Spleen (tissue), 11 donors: ENCODE results near the gene ATP4A. TPM values are rescaled to one million over a fixed set of nuclear protein-coding genes. Genes with fewer than 3 reads are reported as not detected.

Source experiments
- DNase-seq: peaks from one replicate; pipeline ENCODE4 v3.0.0-alpha.2; 2020
- H3K27ac ChIP-seq, 8 donors: fragments of 200-600 bp; sonication (generic) in 7 of 8; 1 replicate in 4 of 8; 2 replicates in 4 of 8; pipeline versions ENCODE4 v1.5.0 to v1.8.0; 2016 to 2021; ENCODE audit warnings: inconsistent platforms in 4 of 8, mild to moderate bottlenecking in 4 of 8, moderate library complexity in 1 of 8
- H3K27me3 ChIP-seq, 7 donors: fragments of 200-600 bp; sonication (generic) in 6 of 7; replicated peaks in 1 of 7; 1 replicate in 4 of 7; 2 replicates in 3 of 7; pipeline versions ENCODE4 v1.5.0 to v1.8.0; 2016 to 2021; ENCODE audit warnings: inconsistent platforms in 3 of 7, mild to moderate bottlenecking in 1 of 7
- H3K36me3 ChIP-seq, 6 donors: fragments of 200-600 bp; sonication (generic) in 5 of 6; 1 replicate in 4 of 6; 2 replicates in 2 of 6; pipeline versions ENCODE4 v1.5.0 to v1.8.0; 2016 to 2021; ENCODE audit warnings: inconsistent platforms in 2 of 6
- H3K4me1 ChIP-seq, 6 donors: fragments of 200-600 bp; sonication (generic) in 5 of 6; 1 replicate in 3 of 6; 2 replicates in 3 of 6; pipeline versions ENCODE4 v1.5.0 to v1.8.0; 2016 to 2021; ENCODE audit warnings: inconsistent platforms in 3 of 6
- H3K4me3 ChIP-seq, 8 donors: fragments of 200-600 bp; sonication (generic) in 7 of 8; 1 replicate in 4 of 8; 2 replicates in 4 of 8; pipeline versions ENCODE4 v1.5.0 to v1.8.0; 2016 to 2021; ENCODE audit warnings: inconsistent platforms in 4 of 8, mild to moderate bottlenecking in 4 of 8, moderate library complexity in 2 of 8
- H3K9me3 ChIP-seq, 8 donors: fragments of 200-600 bp; sonication (generic) in 7 of 8; 1 replicate in 4 of 8; 2 replicates in 4 of 8; pipeline versions ENCODE4 v1.5.0 to v1.8.0; 2016 to 2021; ENCODE audit warnings: inconsistent platforms in 4 of 8
- POLR2A ChIP-seq, 3 donors: fragments of 450-650 bp; IDR thresholded peaks; one replicate each; pipeline ENCODE4 v1.5.1; 2017; ENCODE audit warnings: antibody characterized with exemption in 3 of 3, mild to moderate bottlenecking in 1 of 3
- POLR2AphosphoS5 ChIP-seq, 3 donors: sonication (generic); formaldehyde crosslinking; IDR thresholded peaks; one replicate each; pipeline ENCODE4 v1.5.1; 2017; ENCODE audit warnings: antibody characterized with exemption in 3 of 3
- WGBS, 5 donors: extraction: QIAGEN DNeasy Blood & Tissue Kit in 3 of 5; methylation state at CpG; one replicate each; pipeline versions ENCODE4 v1.1.5 to v1.1.7; 2013 to 2018; 5-methylcytosine and 5-hydroxymethylcytosine counted together
- intact Hi-C: fragments of 100-400 bp; cut with DNase I; formaldehyde crosslinking; loops from one replicate; pipeline ENCODE4 v1.15.0; 2023; ENCODE audit warnings: low total_unique reads
- polyA plus RNA-seq, 3 donors: library from polyadenylated mRNA; stranded (reverse); fragments of 200-250 nt; gene quantifications; one replicate each; pipeline ENCODE4 v1.2.1, GENCODE V29; 2013
- total RNA-seq, 7 donors: library from RNA; depleted of rRNA in 3 of 7; stranded (reverse); fragments of >200 nt in 3 of 7; fragmentation: NEBNext Ultra II Directional in 4 of 7; extraction: Animal tissue kit (Norgen Biotek cat#: 25700) in 4 of 7; gene quantifications; one replicate each; pipeline versions ENCODE4 v1.1.0 to v1.2.1, GENCODE V29; 2016 to 2021
- TF ChIP-seq, protein P1 (sequence below), 11 experiments: fragments of 200-600 bp in 7 of 11; fragments of 450-650 bp in 4 of 11; sonication (generic) in 4 of 11; IDR thresholded peaks in 8 of 11; conservative IDR thresholded peaks in 3 of 11; 1 replicate in 7 of 11; 2 replicates in 4 of 11; pipeline versions ENCODE4 v1.4.0 to v1.8.0; 2016 to 2021; ENCODE audit warnings: antibody characterized with exemption in 11 of 11, inconsistent platforms in 4 of 11, mild to moderate bottlenecking in 1 of 11
- donor health status: healthy with polysubstance abuse.
- donor health status: DM: no; HTN: no; CAD: no; lungs with moderate emphysema.
- donor health status: DM: no; HTN: no; CAD: no.
- donor health status: Bipolar disorder and iron deficiency.
- donor health status: healthy.
- donor health status: DM: no; HTN: no; CAD: no.
- donor health status: DM: yes; HTN: yes; CAD: no.

ATP4A gene
- total and polyA plus RNA-seq, 10 donors = not detected

DNA sequence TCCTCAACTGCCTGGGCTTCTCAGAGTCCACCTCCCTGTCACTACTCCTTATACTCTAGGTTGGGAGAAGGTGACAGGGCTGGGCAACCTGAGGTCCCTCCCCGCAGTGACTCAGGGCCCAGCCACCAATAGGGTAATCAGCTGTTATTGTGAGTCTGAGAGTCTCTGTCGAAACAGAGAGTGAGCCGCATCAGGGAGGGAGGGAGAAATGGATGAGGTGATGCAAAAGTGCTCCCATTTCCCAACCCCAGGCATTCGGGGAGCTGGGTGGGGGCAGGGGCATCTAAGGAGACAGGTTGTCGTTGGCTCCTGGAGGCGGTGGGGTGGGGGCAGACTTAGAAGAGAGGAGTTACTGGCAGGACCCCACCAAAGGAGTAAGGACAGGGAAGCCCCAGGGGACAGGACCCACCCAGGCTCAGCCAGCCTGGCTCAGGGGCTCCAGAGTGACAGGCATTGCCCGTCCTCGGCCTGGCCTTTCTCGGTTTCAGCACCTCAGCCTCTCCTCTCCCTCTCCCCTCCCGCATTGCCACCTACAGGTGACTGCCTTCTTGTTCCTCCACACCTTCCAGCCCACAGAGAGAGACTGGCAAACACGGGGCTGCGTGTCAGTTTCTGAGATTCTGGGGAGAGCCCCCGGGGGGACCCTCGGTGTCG, 49.7 kb downstream of the ATP4A start, which contains the start of gene DMKN:
Gene DMKN, minus strand, starts transcription at position 22 of the 654 bp plus-strand sequence. CDS start 174 bp downstream, outside the sequence.
- Histone ChIP-seq H3K27me3 (peaks cover 0 to 73% (median 24%) of the 10 kb centered on the region in 7 donors), H3K4me1 (peaks cover 9 to 23% (median 16%) of the 10 kb centered on the region in 6 donors), H3K27ac (no peak within 1 kb of the TSS), H3K9me3 (no peaks in the 10 kb centered on the region), H3K4me3 (no peak within 1 kb of the TSS), H3K36me3 (no peaks in the 10 kb centered on the region)
- TF ChIP-seq, protein P1, sequence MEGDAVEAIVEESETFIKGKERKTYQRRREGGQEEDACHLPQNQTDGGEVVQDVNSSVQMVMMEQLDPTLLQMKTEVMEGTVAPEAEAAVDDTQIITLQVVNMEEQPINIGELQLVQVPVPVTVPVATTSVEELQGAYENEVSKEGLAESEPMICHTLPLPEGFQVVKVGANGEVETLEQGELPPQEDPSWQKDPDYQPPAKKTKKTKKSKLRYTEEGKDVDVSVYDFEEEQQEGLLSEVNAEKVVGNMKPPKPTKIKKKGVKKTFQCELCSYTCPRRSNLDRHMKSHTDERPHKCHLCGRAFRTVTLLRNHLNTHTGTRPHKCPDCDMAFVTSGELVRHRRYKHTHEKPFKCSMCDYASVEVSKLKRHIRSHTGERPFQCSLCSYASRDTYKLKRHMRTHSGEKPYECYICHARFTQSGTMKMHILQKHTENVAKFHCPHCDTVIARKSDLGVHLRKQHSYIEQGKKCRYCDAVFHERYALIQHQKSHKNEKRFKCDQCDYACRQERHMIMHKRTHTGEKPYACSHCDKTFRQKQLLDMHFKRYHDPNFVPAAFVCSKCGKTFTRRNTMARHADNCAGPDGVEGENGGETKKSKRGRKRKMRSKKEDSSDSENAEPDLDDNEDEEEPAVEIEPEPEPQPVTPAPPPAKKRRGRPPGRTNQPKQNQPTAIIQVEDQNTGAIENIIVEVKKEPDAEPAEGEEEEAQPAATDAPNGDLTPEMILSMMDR (IDR thresholded peaks at IDR 0.05 in 8 of 11, conservative IDR thresholded peaks at IDR 0.05 in 3 of 11) = no peak
- TF ChIP-seq POLR2AphosphoS5 (IDR thresholded peaks at IDR 0.05) (no peak), POLR2A (IDR thresholded peaks at IDR 0.05) (no peak)
- intact Hi-C loops = no loop called here
- no peak for DNase-seq
- WGBS, 5 donors = 27 to 40% (median 28%) methylated on average over 11 to 15 of the region's 15 CpGs

DNA sequence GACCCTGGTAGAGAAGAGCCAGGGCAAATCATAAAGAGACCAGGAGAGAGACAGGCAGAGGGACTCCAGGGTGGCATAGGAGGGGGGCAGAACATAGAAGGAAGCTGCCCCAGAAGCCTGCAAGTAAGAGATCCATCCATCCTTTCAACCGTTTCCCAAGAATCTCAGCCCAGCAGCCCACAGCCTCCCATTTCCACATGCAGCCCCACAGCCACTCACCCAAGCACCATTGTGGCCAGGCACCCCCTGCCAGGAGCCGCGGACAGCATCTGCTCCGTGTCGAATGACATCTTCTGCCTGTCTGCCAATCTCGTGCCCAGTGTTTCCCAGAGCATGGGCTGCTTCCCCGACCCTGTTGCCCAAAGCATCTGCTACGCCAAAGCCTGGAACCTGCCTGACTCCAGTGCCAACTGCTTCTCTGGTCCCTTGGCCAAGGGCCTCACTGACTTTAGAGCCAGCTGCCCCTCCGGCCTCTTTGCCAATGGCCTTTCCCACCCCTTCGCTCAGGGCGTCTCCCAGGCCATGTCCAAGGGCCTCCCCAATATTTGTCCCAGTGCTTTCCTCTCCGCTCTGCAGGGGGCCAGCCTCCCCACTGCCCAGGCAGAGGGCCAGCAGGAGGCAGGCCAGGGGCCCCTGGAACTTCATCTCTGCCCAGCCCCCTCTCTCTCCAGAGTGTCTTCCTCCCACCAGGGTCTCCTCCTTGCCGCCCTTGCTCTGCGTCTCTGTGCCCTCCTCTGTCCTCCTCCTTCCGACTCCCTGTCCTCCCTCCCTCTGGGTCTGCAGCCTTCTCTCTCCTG, 50.4 kb downstream of the ATP4A start:
- Histone ChIP-seq H3K9me3 (no peaks in the 10 kb centered on the region), H3K4me3 (no peak overlapping the region), H3K27ac (no peak overlapping the region), H3K36me3 (no peaks in the 10 kb centered on the region), H3K4me1 (peaks cover 9 to 23% (median 16%) of the 10 kb centered on the region in 6 donors), H3K27me3 (peaks cover 0 to 80% (median 24%) of the 10 kb centered on the region in 7 donors)
- TF ChIP-seq POLR2A (IDR thresholded peaks at IDR 0.05) = no peak
- TF ChIP-seq, protein P1 (IDR thresholded peaks at IDR 0.05 in 8 of 11, conservative IDR thresholded peaks at IDR 0.05 in 3 of 11) = no peak
- TF ChIP-seq POLR2AphosphoS5 (IDR thresholded peaks at IDR 0.05) = no peak
- intact Hi-C loops = no loop called here
- no peak for DNase-seq
- 74 to 83% (median 79%) methylated on average over 15 of the region's 15 CpGs for WGBS, 5 donors

DNA sequence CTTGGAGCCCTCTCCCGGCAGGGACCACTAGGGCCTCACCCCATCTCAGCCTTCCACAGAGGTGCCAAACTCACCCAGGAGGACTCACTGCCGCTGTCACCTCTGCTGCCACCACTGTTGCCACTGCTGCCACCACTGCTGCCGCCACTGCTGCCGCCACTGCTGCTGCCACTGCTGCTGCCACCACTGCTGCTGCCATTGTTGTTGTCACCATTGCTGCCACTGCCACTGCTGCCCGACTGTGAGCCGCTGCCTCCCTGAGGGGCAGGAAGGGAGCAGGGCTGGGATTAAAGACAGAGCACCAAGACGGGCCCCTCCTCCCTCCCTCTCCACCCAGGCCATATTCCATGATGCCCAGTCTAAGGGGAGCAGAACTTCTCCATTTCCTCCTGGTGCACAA, 52.1 kb downstream of the ATP4A start:
- 73 to 93% (median 79%) methylated on average over 7 of the region's 7 CpGs for WGBS, 5 donors
- H3K36me3 ChIP-seq = no peaks in the 10 kb centered on the region
- no peak for DNase-seq
- no peak for TF ChIP-seq POLR2AphosphoS5 (IDR thresholded peaks at IDR 0.05)
- no peak for TF ChIP-seq POLR2A (IDR thresholded peaks at IDR 0.05)
- TF ChIP-seq, protein P1 (IDR thresholded peaks at IDR 0.05 in 8 of 11, conservative IDR thresholded peaks at IDR 0.05 in 3 of 11) = no peak
- no peak overlapping the region for H3K27ac ChIP-seq
- peaks cover 9 to 23% (median 16%) of the 10 kb centered on the region in 6 donors for H3K4me1 ChIP-seq
- H3K4me3 ChIP-seq = no peak overlapping the region
- H3K9me3 ChIP-seq = no peaks in the 10 kb centered on the region
- H3K27me3 ChIP-seq = peaks cover 0 to 88% (median 24%) of the 10 kb centered on the region in 7 donors
- intact Hi-C loops = no loop called here

DNA sequence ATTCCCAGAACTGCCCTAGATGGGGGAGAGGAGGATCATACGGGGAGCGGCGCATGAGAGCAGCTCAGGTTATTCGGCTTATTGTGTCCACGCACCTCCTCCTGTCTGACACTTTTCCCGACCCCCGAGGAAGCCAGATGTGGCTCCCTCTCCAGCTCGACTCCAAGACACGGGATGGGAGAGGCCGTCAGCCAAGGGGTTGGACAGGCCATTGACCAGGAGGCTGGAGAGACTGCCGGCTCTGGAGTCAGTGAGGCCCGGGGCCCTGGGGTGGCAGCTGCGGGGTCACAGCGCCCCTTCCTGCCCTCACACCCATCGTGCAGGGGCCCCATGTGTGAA, 52.9 kb downstream of the ATP4A start:
- intact Hi-C loops = no loop called here
- 5 to 19% (median 11%) methylated on average over 7 to 15 of the region's 15 CpGs for WGBS, 5 donors

More for the DNA sequence above, 52.9 kb downstream of the ATP4A start:
- DNase-seq = no peak
- Histone ChIP-seq H3K9me3 (no peaks in the 10 kb centered on the region), H3K27ac (no peak overlapping the region), H3K36me3 (no peaks in the 10 kb centered on the region), H3K27me3 (peaks cover 0 to 95% (median 24%) of the 10 kb centered on the region in 7 donors), H3K4me1 (peaks cover 9 to 23% (median 16%) of the 10 kb centered on the region in 6 donors), H3K4me3 (peak overlapping the region in 3 of 8 donors; percentile 6 to 66 (median 43))
- TF ChIP-seq, protein P1 (IDR thresholded peaks at IDR 0.05 in 8 of 11, conservative IDR thresholded peaks at IDR 0.05 in 3 of 11) = peak in 2 of 11 experiments; percentile 3 to 19
- TF ChIP-seq POLR2A (IDR thresholded peaks at IDR 0.05) = no peak
